Psoas muscle (tissue), 8 donors: ENCODE data around the gene C20orf144. TPM values are rescaled to one million over a fixed set of nuclear protein-coding genes. Genes with fewer than 3 reads are reported as not detected.

Source experiments
- ATAC-seq, 4 donors: fragments of 200-7000 bp; cut with Tn5 transposase; one replicate each; pipeline ENCODE4 v1.9.1; 2020; ENCODE audit warnings: moderate library complexity in 3 of 4, mild to moderate bottlenecking in 2 of 4
- DNase-seq, 2 donors: peaks; one replicate each; pipeline ENCODE4 v3.0.0-alpha.2; 2020
- H3K27ac ChIP-seq: fragments of 200-600 bp; one replicate; pipeline ENCODE4 v1.8.0; 2022
- H3K27me3 ChIP-seq, 3 donors: fragments of 200-600 bp in 1 of 3; one replicate each; pipeline versions ENCODE4 v1.6.1 to v1.8.0; 2013 to 2022; ENCODE audit warnings: low read length in 2 of 3, mild to moderate bottlenecking in 2 of 3, moderate library complexity in 1 of 3; ENCODE audit not compliant: insufficient read depth in 3 of 3
- H3K36me3 ChIP-seq, 2 donors: fragments of 200-600 bp in 1 of 2; one replicate each; pipeline versions ENCODE4 v1.6.1 to v1.8.0; 2013 to 2022; ENCODE audit warnings: low read depth in 1 of 2, mild to moderate bottlenecking in 1 of 2, moderate library complexity in 1 of 2; ENCODE audit not compliant: insufficient read depth in 1 of 2
- H3K4me1 ChIP-seq: fragments of 200-600 bp; one replicate; pipeline ENCODE4 v1.8.0; 2022
- H3K4me3 ChIP-seq: fragments of 200-600 bp; one replicate; pipeline ENCODE4 v1.8.0; 2022; ENCODE audit warnings: mild to moderate bottlenecking
- H3K9me3 ChIP-seq: fragments of 200-600 bp; one replicate; pipeline ENCODE4 v1.8.0; 2022
- CTCF ChIP-seq: fragments of 200-600 bp; IDR thresholded peaks from one replicate; pipeline ENCODE4 v1.8.0; 2022; ENCODE audit warnings: antibody characterized with exemption
- WGBS, 3 donors: extraction: QIAGEN DNeasy Blood & Tissue Kit; methylation state at CpG; one replicate each; pipeline versions ENCODE4 v1.1.6 to v1.1.7; 2013; 5-methylcytosine and 5-hydroxymethylcytosine counted together
- intact Hi-C, 2 donors: fragments of 100-400 bp; cut with DNase I; formaldehyde crosslinking; loops; one replicate each; pipeline versions ENCODE4 v1.11.0 to v1.14.2; 2022
- polyA plus RNA-seq, 3 donors: library from polyadenylated mRNA; stranded (reverse); fragments of 200-250 nt; gene quantifications; one replicate each; pipeline ENCODE4 v1.2.3, GENCODE V29; 2013
- total RNA-seq, 4 donors: library from RNA; stranded (reverse); fragmentation: NEBNext Ultra II Directional in 2 of 4; extraction: Animal tissue kit (Norgen Biotek cat#: 25700) in 2 of 4; gene quantifications; one replicate each; pipeline versions ENCODE4 v1.2.1 to v1.2.4, GENCODE V29; 2021 to 2023
- donor health status: healthy with polysubstance abuse.
- donor health status: DM: no; HTN: no; CAD: no; lungs with moderate emphysema.
- donor health status: Bipolar disorder and iron deficiency.
- donor health status: healthy.
- donor health status: DM: yes; HTN: yes; CAD: no.
- donor health status: DM: no; HTN: no; CAD: no.
- donor health status: DM: no; HTN: no; CAD: no.
- donor health status: DM: yes; HTN: yes; CAD: no.

The C20orf144 gene
- total and polyA plus RNA-seq, 7 donors = 0.05 to 0.08 TPM; not detected in 5

GRCh38 chr20:33702861-33703260, 40.7 kb downstream of the C20orf144 start:
- Histone ChIP-seq H3K36me3 (peaks cover 0 to 19% of the 10 kb centered on the region in 2 donors), H3K9me3 (no peaks in the 10 kb centered on the region), H3K27ac (no peak overlapping the region), H3K4me1 (no peaks in the 10 kb centered on the region), H3K4me3 (no peak overlapping the region), H3K27me3 (no peaks in the 10 kb centered on the region)
- no peak for TF ChIP-seq CTCF
- 18 to 21% (median 21%) methylated on average over 5 of the region's 5 CpGs for WGBS, 3 donors
- intact Hi-C loops = no loop called here
- DNase-seq (peak in 1 of 2 donors; percentile 68), ATAC-seq (peak; percentile 67 to 87 (median 76))

GRCh38 chr20:33703498-33704137, 41.5 kb downstream of the C20orf144 start:
- 87 to 94% (median 90%) methylated on average over 8 of the region's 8 CpGs for WGBS, 3 donors
- no peak for TF ChIP-seq CTCF
- intact Hi-C loops = no loop called here
- no peaks in the 10 kb centered on the region for H3K9me3 ChIP-seq
- ATAC-seq (no peak), DNase-seq (no peak)
- H3K27me3 ChIP-seq = no peaks in the 10 kb centered on the region
- no peak overlapping the region for H3K4me3 ChIP-seq
- H3K27ac ChIP-seq = no peak overlapping the region
- H3K36me3 ChIP-seq = peaks cover 0 to 24% of the 10 kb centered on the region in 2 donors
- H3K4me1 ChIP-seq = no peaks in the 10 kb centered on the region

- no peak for TF ChIP-seq CTCF
- H3K36me3 ChIP-seq = peaks cover 0 to 25% of the 10 kb centered on the region in 2 donors
- no peak overlapping the region for H3K4me3 ChIP-seq
- H3K27me3 ChIP-seq = no peaks in the 10 kb centered on the region
- intact Hi-C loops = no loop called here
- no peak for DNase-seq
- no peak overlapping the region for H3K27ac ChIP-seq
- no peaks in the 10 kb centered on the region for H3K9me3 ChIP-seq
- WGBS, 3 donors = 92 to 95% (median 95%) methylated on average over 11 of the region's 11 CpGs
- no peak for ATAC-seq
- H3K4me1 ChIP-seq = no peaks in the 10 kb centered on the region
These were observed 42.2 kb downstream of the C20orf144 start for GRCh38 chr20:33704197-33704924.

- H3K27me3 ChIP-seq = no peaks in the 10 kb centered on the region
- H3K27ac ChIP-seq = no peak overlapping the region
- WGBS, 3 donors = 91 to 92% (median 92%) methylated on average over 11 of the region's 11 CpGs
- no peak for TF ChIP-seq CTCF
- no peaks in the 10 kb centered on the region for H3K4me1 ChIP-seq
- intact Hi-C loops = no loop called here
- H3K4me3 ChIP-seq = no peak overlapping the region
- no peak for DNase-seq
- no peak for ATAC-seq
- peaks cover 0 to 47% of the 10 kb centered on the region in 2 donors for H3K36me3 ChIP-seq
- H3K9me3 ChIP-seq = no peaks in the 10 kb centered on the region
These were observed 45.5 kb downstream of the C20orf144 start for GRCh38 chr20:33707668-33708067.
